ENCODE measurements around the gene MOB3B. TPM values are rescaled to one million over a fixed set of nuclear protein-coding genes. Genes with fewer than 3 reads are reported as not detected.

The MOB3B gene
- polyA plus RNA-seq, 2 donors, result 2.0 to 2.5 TPM

DNA sequence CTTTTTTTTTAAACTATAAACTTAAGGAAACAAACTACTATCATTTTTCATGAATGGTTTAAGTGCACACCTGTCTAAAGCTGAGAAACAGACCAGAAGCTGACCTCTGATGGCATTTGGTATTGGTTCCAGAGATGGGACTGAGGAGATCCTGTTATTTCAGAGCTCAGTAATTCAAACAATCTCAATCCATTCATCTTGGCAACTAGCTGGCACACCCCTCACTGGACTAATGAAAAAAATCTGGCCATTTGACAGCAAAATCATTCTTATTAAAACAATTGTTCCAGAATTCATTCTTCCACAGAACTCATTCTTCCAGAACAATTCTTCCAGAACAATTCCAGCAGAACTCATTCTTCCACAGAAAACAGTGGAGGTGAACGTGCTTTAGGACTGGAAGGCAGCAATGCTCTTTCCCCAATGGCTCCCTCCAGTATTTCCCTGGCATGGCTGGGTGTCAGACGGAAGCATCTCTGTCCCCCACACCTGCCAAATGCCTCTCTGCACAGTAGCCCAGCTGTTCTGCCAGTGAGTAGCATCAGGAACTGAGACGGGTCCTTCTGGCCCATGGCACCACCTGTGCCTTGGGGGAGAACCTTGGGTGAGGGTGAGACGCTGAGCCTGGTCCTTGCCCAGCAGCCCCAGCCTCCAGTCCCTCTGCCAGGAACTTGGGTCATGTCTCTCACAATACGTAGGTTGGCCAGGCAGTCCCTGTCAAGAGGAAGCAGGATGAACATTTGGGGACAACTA is 145.2 kb downstream of the MOB3B start:
- Histone ChIP-seq H3K27me3 (ENCODE audit: control insufficient read depth in 1 of 2, insufficient read depth in 2 of 2, low read length in 2 of 2) (no peaks in the 10 kb centered on the region), H3K27ac (ENCODE audit: low read depth in 2 of 2, low read length in 1 of 2) (peak overlapping the region in 1 of 2 donors; percentile 28), H3K4me3 (ENCODE audit: low read depth in 1 of 2, low read length in 2 of 2) (no peak overlapping the region), H3K9me3 (ENCODE audit: control insufficient read depth in 2 of 2, insufficient read depth in 1 of 2, low read depth in 1 of 2, low read length in 1 of 2) (no peaks in the 10 kb centered on the region), H3K4me1 (ENCODE audit: control insufficient read depth in 2 of 2, insufficient read depth in 2 of 2, low read length in 1 of 2) (peaks cover 6 to 10% of the 10 kb centered on the region in 2 donors), H3K36me3 (ENCODE audit: control insufficient read depth in 2 of 2, insufficient read depth in 2 of 2, low read length in 1 of 2) (no peaks in the 10 kb centered on the region)
- WGBS, 2 donors, result 57 to 72% methylated on average over 5 of the region's 5 CpGs

DNA sequence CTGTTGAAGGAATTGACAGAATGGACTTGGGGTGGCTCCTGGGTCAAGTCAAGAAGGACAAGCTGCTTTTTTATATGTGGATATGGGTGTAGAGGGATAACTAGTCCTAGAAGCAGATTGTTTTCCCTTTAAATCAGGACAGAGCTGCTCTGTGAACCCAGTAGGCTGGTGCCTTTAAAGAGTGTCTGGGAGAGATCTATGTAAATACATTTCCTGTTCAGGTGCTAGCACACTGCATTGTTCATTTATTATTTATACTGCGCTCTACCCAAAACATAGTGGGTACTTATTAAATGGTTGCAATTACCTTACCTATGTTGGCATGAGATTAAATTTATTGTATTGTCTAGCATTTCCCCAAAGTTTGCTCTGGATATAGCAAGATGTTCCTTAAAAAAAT is 146.1 kb downstream of the MOB3B start:
- Histone ChIP-seq H3K9me3 (ENCODE audit: control insufficient read depth in 2 of 2, insufficient read depth in 1 of 2, low read depth in 1 of 2, low read length in 1 of 2) (no peaks in the 10 kb centered on the region), H3K27me3 (ENCODE audit: control insufficient read depth in 1 of 2, insufficient read depth in 2 of 2, low read length in 2 of 2) (no peaks in the 10 kb centered on the region), H3K36me3 (ENCODE audit: control insufficient read depth in 2 of 2, insufficient read depth in 2 of 2, low read length in 1 of 2) (no peaks in the 10 kb centered on the region), H3K4me1 (ENCODE audit: control insufficient read depth in 2 of 2, insufficient read depth in 2 of 2, low read length in 1 of 2) (peaks cover 6 to 10% of the 10 kb centered on the region in 2 donors), H3K27ac (ENCODE audit: low read depth in 2 of 2, low read length in 1 of 2) (no peak overlapping the region), H3K4me3 (ENCODE audit: low read depth in 1 of 2, low read length in 2 of 2) (no peak overlapping the region)
- WGBS, 2 donors, result 78 to 94% methylated on average over 1 of the region's 1 CpG

DNA sequence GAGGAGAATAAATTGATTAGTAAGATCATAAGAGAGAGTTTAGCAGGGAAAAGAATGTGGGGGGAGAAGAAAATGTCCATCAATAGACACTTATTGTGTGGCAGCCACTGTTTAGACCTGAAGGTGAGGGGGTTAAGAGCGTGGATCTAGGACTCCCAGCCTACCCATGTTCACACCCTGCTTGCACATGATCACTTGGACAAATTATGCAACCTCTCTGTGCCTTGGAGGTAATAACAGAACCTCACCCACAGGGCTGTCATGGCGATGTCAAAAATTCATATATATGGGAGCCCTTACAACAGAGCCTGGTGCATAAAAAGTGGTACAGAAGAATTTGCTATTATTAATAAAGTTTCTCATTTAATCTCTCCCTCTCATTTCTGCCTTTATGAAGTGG is 146.6 kb downstream of the MOB3B start:
- no peak overlapping the region for H3K4me3 ChIP-seq (ENCODE audit: low read depth in 1 of 2, low read length in 2 of 2)
- no peaks in the 10 kb centered on the region for H3K27me3 ChIP-seq (ENCODE audit: control insufficient read depth in 1 of 2, insufficient read depth in 2 of 2, low read length in 2 of 2)
- H3K36me3 ChIP-seq (ENCODE audit: control insufficient read depth in 2 of 2, insufficient read depth in 2 of 2, low read length in 1 of 2), result no peaks in the 10 kb centered on the region
- H3K4me1 ChIP-seq (ENCODE audit: control insufficient read depth in 2 of 2, insufficient read depth in 2 of 2, low read length in 1 of 2), result peaks cover 6 to 10% of the 10 kb centered on the region in 2 donors
- H3K9me3 ChIP-seq (ENCODE audit: control insufficient read depth in 2 of 2, insufficient read depth in 1 of 2, low read depth in 1 of 2, low read length in 1 of 2), result no peaks in the 10 kb centered on the region
- H3K27ac ChIP-seq (ENCODE audit: low read depth in 2 of 2, low read length in 1 of 2), result no peak overlapping the region
- WGBS, 2 donors, result 58 to 82% methylated on average over 2 of the region's 2 CpGs

DNA sequence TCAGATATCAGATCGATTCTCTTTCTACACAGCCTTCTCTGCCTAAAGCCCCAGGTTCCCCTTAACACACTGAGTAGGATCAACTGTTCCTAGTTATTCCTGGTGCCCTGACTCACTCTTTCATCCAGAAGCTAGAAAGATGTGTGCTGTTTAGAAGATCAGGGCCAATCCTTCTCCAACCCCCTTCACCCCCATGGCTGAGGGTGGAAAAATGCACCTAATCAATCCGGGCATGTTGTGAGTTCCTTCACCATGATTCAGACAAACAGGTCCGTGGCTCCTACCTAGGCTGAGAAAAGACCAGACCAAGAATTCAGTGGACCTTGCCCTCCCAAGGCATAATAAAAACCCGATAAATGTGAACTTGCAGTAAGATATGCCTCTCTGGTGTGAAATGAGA is 147.3 kb downstream of the MOB3B start:
- H3K27me3 ChIP-seq (ENCODE audit: control insufficient read depth in 1 of 2, insufficient read depth in 2 of 2, low read length in 2 of 2), result no peaks in the 10 kb centered on the region
- no peak overlapping the region for H3K27ac ChIP-seq (ENCODE audit: low read depth in 2 of 2, low read length in 1 of 2)
- no peaks in the 10 kb centered on the region for H3K9me3 ChIP-seq (ENCODE audit: control insufficient read depth in 2 of 2, insufficient read depth in 1 of 2, low read depth in 1 of 2, low read length in 1 of 2)
- H3K36me3 ChIP-seq (ENCODE audit: control insufficient read depth in 2 of 2, insufficient read depth in 2 of 2, low read length in 1 of 2), result no peaks in the 10 kb centered on the region
- H3K4me3 ChIP-seq (ENCODE audit: low read depth in 1 of 2, low read length in 2 of 2), result no peak overlapping the region
- peaks cover 6 to 10% of the 10 kb centered on the region in 2 donors for H3K4me1 ChIP-seq (ENCODE audit: control insufficient read depth in 2 of 2, insufficient read depth in 2 of 2, low read length in 1 of 2)
- WGBS, 2 donors, result 55 to 71% methylated on average over 4 of the region's 4 CpGs

DNA sequence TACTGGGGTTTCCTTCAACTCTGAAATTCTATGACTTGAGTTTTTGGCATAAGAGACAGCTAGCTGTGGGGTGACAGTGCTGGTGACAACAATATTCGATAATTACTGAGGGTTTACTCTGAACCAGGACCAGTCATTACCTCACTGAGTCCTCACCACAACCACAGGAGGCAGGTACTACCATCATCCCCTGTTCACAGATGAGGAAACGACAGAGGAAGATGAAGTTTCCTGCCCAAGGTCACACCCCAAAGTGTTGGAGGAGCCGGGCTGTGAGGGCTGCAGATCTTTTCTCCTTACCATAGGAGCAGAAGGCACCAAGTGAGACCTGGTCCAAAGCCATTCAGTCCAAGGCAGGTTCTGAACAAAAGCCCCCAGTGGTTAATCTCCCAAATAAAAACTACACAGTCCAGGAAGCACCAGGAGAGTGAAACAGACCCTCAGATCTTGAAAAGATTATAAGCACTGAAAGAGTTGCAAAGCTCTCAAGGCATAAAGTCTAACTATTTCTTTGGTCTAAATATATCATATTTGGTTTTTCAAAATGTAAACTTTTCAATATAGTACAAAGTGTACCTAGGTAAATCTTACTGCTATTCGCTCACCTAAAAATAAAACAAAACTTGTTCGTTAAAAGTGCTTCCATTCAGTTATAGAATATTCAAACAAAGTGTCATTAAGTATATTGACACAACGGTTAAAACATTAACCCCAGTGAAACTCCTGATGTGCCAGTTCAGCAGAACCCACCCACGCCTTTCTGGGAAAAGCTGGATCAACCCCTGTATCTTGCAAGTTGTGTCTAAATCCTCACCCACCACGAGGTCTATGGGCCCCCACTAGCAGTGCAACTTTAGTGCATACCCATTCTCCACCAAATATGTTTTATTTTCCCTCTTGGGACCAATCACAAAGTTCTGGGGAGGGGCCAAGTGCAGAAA is 150.0 kb downstream of the MOB3B start:
- WGBS, 2 donors, result 60 to 76% methylated on average over 8 of the region's 8 CpGs
- no peaks in the 10 kb centered on the region for H3K9me3 ChIP-seq (ENCODE audit: control insufficient read depth in 2 of 2, insufficient read depth in 1 of 2, low read depth in 1 of 2, low read length in 1 of 2)
- no peaks in the 10 kb centered on the region for H3K27me3 ChIP-seq (ENCODE audit: control insufficient read depth in 1 of 2, insufficient read depth in 2 of 2, low read length in 2 of 2)
- H3K27ac ChIP-seq (ENCODE audit: low read depth in 2 of 2, low read length in 1 of 2), result no peak overlapping the region
- no peaks in the 10 kb centered on the region for H3K36me3 ChIP-seq (ENCODE audit: control insufficient read depth in 2 of 2, insufficient read depth in 2 of 2, low read length in 1 of 2)
- H3K4me1 ChIP-seq (ENCODE audit: control insufficient read depth in 2 of 2, insufficient read depth in 2 of 2, low read length in 1 of 2), result peaks cover under 1 to 1% of the 10 kb centered on the region in 2 donors
- H3K4me3 ChIP-seq (ENCODE audit: low read depth in 1 of 2, low read length in 2 of 2), result no peak overlapping the region

DNA sequence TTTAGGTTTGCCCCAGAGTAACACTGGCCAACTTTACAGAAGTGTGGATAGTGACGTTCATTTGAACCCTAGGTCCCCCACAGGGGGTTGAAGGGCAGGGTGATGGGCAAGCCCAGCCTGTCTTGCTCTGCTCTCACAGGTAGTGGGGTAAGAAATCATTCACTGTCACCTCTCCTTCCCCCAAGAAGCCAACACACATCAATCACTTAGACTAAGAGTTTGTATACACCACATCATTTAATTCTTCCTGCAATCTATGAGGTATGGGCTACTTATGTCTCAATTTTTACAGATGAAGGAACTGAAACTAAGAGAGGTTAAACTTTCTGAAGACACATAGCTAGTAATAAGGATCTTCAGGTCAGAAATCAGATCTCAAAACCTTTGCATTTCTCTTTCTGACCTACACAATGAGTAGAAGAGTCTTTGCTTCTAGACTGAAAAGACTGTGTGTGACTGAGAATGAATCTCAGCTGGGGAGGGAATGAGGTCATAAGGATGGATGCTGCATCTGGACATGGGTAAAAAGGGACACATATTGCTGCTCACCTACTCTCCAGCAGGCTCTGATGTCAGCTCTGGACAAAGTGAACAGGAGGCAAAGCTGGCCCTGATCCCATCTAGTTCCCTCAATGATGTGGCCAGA is 151.7 kb downstream of the MOB3B start:
- Histone ChIP-seq H3K9me3 (ENCODE audit: control insufficient read depth in 2 of 2, insufficient read depth in 1 of 2, low read depth in 1 of 2, low read length in 1 of 2) (no peaks in the 10 kb centered on the region), H3K4me1 (ENCODE audit: control insufficient read depth in 2 of 2, insufficient read depth in 2 of 2, low read length in 1 of 2) (no peaks in the 10 kb centered on the region), H3K4me3 (ENCODE audit: low read depth in 1 of 2, low read length in 2 of 2) (no peak overlapping the region), H3K27ac (ENCODE audit: low read depth in 2 of 2, low read length in 1 of 2) (no peak overlapping the region), H3K27me3 (ENCODE audit: control insufficient read depth in 1 of 2, insufficient read depth in 2 of 2, low read length in 2 of 2) (no peaks in the 10 kb centered on the region), H3K36me3 (ENCODE audit: control insufficient read depth in 2 of 2, insufficient read depth in 2 of 2, low read length in 1 of 2) (no peaks in the 10 kb centered on the region)
- WGBS, 2 donors, result 55 to 72% methylated on average over 1 of the region's 1 CpG

DNA sequence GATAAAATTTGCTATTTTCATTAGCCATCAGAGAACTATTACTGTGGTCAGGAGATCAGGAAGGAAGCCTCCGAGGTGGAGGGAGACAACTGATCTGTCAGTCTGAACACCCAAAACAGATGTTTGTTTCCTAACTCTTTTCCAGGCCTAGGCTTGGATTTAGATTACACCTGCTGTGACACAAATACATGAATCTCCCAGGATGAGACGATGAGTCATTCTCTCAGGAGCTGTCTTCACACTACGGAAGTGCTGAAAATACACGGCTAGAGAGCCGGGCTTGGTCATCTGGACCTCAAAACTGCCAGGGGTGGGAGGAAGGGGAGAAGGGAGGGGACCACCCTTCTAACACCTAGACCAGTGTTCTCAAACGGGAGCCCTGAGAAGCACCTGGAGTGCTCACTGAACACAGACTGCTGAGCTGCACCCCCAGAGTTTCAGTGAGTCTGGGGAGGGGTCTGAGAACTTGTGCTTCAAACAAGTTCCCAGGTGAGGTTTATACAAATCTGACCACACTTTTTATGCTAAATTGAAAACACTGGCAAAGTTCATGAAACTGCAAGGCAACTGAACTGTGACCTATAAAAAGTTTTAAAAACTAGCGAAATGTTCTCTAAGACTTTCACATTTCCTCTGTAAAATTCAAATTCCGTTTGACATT is 152.3 kb downstream of the MOB3B start:
- H3K36me3 ChIP-seq (ENCODE audit: control insufficient read depth in 2 of 2, insufficient read depth in 2 of 2, low read length in 1 of 2), result no peaks in the 10 kb centered on the region
- no peaks in the 10 kb centered on the region for H3K4me1 ChIP-seq (ENCODE audit: control insufficient read depth in 2 of 2, insufficient read depth in 2 of 2, low read length in 1 of 2)
- 44 to 58% methylated on average over 8 of the region's 8 CpGs for WGBS, 2 donors
- H3K27ac ChIP-seq (ENCODE audit: low read depth in 2 of 2, low read length in 1 of 2), result no peak overlapping the region
- H3K27me3 ChIP-seq (ENCODE audit: control insufficient read depth in 1 of 2, insufficient read depth in 2 of 2, low read length in 2 of 2), result no peaks in the 10 kb centered on the region
- H3K4me3 ChIP-seq (ENCODE audit: low read depth in 1 of 2, low read length in 2 of 2), result no peak overlapping the region
- no peaks in the 10 kb centered on the region for H3K9me3 ChIP-seq (ENCODE audit: control insufficient read depth in 2 of 2, insufficient read depth in 1 of 2, low read depth in 1 of 2, low read length in 1 of 2)

DNA sequence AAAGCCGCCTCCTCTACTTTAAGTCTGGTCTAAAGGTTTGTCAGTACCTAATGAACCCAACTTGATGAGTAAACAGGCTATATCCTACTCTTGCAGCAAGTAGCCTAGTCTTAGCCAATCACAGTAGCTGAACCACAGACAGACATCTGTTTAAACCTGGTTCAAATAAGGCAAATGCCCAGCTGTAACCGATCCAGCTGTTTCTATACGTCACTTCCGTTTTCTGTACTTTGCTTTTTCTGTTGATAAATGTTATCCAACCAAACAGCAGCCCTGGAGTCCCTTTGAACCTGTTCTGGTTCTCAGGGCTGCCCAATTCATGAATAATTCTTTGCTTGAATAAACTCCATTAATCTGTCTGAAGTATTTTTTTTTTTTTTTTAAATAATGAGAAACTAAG is 155.8 kb downstream of the MOB3B start:
- H3K4me3 ChIP-seq (ENCODE audit: low read depth in 1 of 2, low read length in 2 of 2), result no peak overlapping the region
- WGBS, 2 donors, result 87 to 93% methylated on average over 4 of the region's 4 CpGs

DNA sequence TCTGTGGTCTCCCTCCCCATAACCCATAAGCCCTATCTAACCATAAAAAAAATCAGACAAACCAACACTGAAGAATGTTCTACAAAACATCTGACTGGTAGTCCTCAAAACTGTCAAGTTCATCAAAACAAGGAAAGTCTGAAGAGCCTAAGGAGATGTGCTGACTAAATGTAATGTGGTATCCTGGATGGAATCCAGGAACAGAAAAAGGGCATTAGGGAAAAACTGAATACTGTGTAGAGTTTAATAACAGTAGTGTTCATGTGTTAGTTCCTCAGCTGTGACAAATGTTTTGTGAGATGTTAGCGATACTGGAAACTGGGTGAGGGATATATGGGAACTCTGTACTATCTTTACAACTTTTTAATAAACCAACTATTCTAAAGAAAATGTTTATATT is 157.0 kb downstream of the MOB3B start:
- Histone ChIP-seq H3K4me3 (ENCODE audit: low read depth in 1 of 2, low read length in 2 of 2) (no peak overlapping the region), H3K4me1 (ENCODE audit: control insufficient read depth in 2 of 2, insufficient read depth in 2 of 2, low read length in 1 of 2) (no peaks in the 10 kb centered on the region), H3K36me3 (ENCODE audit: control insufficient read depth in 2 of 2, insufficient read depth in 2 of 2, low read length in 1 of 2) (no peaks in the 10 kb centered on the region), H3K27ac (ENCODE audit: low read depth in 2 of 2, low read length in 1 of 2) (no peak overlapping the region), H3K27me3 (ENCODE audit: control insufficient read depth in 1 of 2, insufficient read depth in 2 of 2, low read length in 2 of 2) (no peaks in the 10 kb centered on the region), H3K9me3 (ENCODE audit: control insufficient read depth in 2 of 2, insufficient read depth in 1 of 2, low read depth in 1 of 2, low read length in 1 of 2) (no peaks in the 10 kb centered on the region)
- WGBS, 2 donors, result 90 to 91% methylated on average over 1 of the region's 1 CpG

More for the DNA sequence above, 155.8 kb downstream of the MOB3B start:
- Histone ChIP-seq H3K4me1 (ENCODE audit: control insufficient read depth in 2 of 2, insufficient read depth in 2 of 2, low read length in 1 of 2) (no peaks in the 10 kb centered on the region), H3K27me3 (ENCODE audit: control insufficient read depth in 1 of 2, insufficient read depth in 2 of 2, low read length in 2 of 2) (no peaks in the 10 kb centered on the region), H3K36me3 (ENCODE audit: control insufficient read depth in 2 of 2, insufficient read depth in 2 of 2, low read length in 1 of 2) (no peaks in the 10 kb centered on the region), H3K9me3 (ENCODE audit: control insufficient read depth in 2 of 2, insufficient read depth in 1 of 2, low read depth in 1 of 2, low read length in 1 of 2) (no peaks in the 10 kb centered on the region), H3K27ac (ENCODE audit: low read depth in 2 of 2, low read length in 1 of 2) (no peak overlapping the region)
